Astrocyte (in vitro differentiated cells and primary cell): Measurements from ENCODE around the gene NHERF2. TPM values are rescaled to one million over a fixed set of nuclear protein-coding genes. Genes with fewer than 3 reads are reported as not detected.

Experiments used
- DNase-seq: peaks from one replicate; pipeline ENCODE4 v3.0.0-alpha.2; 2010; ENCODE audit warnings: low read depth
- FAIRE-seq: peaks from 2 replicates; lab custom pipeline; 2011; peaks lifted over from hg19 to GRCh38; lab: Jason Lieb, UNC
- H2AFZ ChIP-seq: 2 replicates; pipeline ENCODE4 v1.6.0; 2012; ENCODE audit warnings: low read depth, low read length, inconsistent platforms
- H3K27ac ChIP-seq: 2 replicates; pipeline ENCODE4 v1.5.1; 2011; ENCODE audit warnings: low read depth, low read length, inconsistent platforms
- H3K27me3 ChIP-seq: 2 replicates; pipeline ENCODE4 v1.6.0; 2011; ENCODE audit warnings: low read length, inconsistent platforms; ENCODE audit not compliant: insufficient read depth
- H3K36me3 ChIP-seq: 2 replicates; pipeline ENCODE4 v1.5.1; 2011; ENCODE audit warnings: low read length, inconsistent platforms; ENCODE audit not compliant: insufficient read depth
- H3K4me1 ChIP-seq: 2 replicates; pipeline ENCODE4 v1.5.1; 2011; ENCODE audit warnings: low read length, inconsistent platforms; ENCODE audit not compliant: insufficient read depth
- H3K4me2 ChIP-seq: 2 replicates; pipeline ENCODE4 v1.6.0; 2012; ENCODE audit warnings: low read length, inconsistent platforms
- H3K4me3 ChIP-seq: 2 replicates; pipeline ENCODE4 v1.5.1; 2011; ENCODE audit warnings: low read depth, mild to moderate bottlenecking, low read length, inconsistent platforms; ENCODE audit not compliant: insufficient read depth
- H3K79me2 ChIP-seq: 2 replicates; pipeline ENCODE4 v1.6.0; 2012; ENCODE audit warnings: mild to moderate bottlenecking, low read length, inconsistent platforms; ENCODE audit not compliant: insufficient read depth
- H3K9ac ChIP-seq: 2 replicates; pipeline ENCODE4 v1.6.0; 2012; ENCODE audit warnings: mild to moderate bottlenecking, low read length, inconsistent platforms
- H3K9me3 ChIP-seq: 2 replicates; pipeline ENCODE4 v1.5.1; 2012; ENCODE audit warnings: low read depth, mild to moderate bottlenecking, low read length, inconsistent platforms; ENCODE audit not compliant: insufficient read depth
- H4K20me1 ChIP-seq: 2 replicates; pipeline ENCODE4 v1.6.0; 2012; ENCODE audit warnings: low read length, inconsistent platforms; ENCODE audit not compliant: insufficient read depth
- H3K27ac Mint-ChIP-seq: one replicate; pipeline ENCODE4 v1.8.0; 2021; ENCODE audit warnings: mild to moderate bottlenecking, mixed read lengths; ENCODE audit not compliant: unreplicated experiment
- H3K27me3 Mint-ChIP-seq: one replicate; pipeline ENCODE4 v1.8.0; 2021; ENCODE audit warnings: low read depth, mixed read lengths; ENCODE audit not compliant: unreplicated experiment
- H3K36me3 Mint-ChIP-seq: one replicate; pipeline ENCODE4 v1.8.0; 2021; ENCODE audit warnings: low read depth, mixed read lengths; ENCODE audit not compliant: unreplicated experiment
- H3K4me1 Mint-ChIP-seq: one replicate; pipeline ENCODE4 v1.8.0; 2021; ENCODE audit warnings: low read depth, mixed read lengths; ENCODE audit not compliant: unreplicated experiment
- H3K4me3 Mint-ChIP-seq: one replicate; pipeline ENCODE4 v1.8.0; 2021; ENCODE audit warnings: mild to moderate bottlenecking, moderate library complexity, mixed read lengths; ENCODE audit not compliant: unreplicated experiment
- H3K9me3 Mint-ChIP-seq: one replicate; pipeline ENCODE4 v1.8.0; 2021; ENCODE audit warnings: mild to moderate bottlenecking, mixed read lengths; ENCODE audit not compliant: unreplicated experiment
- CTCF ChIP-seq: IDR thresholded peaks from 2 replicates; pipeline ENCODE4 v1.5.1; 2011; ENCODE audit warnings: low read depth, mild to moderate bottlenecking, inconsistent platforms, low read length, moderate library complexity; ENCODE audit not compliant: insufficient read depth
- EZH2 ChIP-seq: IDR thresholded peaks from 2 replicates; pipeline ENCODE4 v1.6.1; 2012; ENCODE audit warnings: mild to moderate bottlenecking, low read length, inconsistent platforms; ENCODE audit not compliant: insufficient read depth
- total RNA-seq: library from RNA; stranded (reverse); gene quantifications from 2 replicates; pipeline ENCODE4 v1.2.1, GENCODE V29; 2021

Gene NHERF2
- total RNA-seq, 1 donor from 2014 or later = 92.5 TPM

DNA sequence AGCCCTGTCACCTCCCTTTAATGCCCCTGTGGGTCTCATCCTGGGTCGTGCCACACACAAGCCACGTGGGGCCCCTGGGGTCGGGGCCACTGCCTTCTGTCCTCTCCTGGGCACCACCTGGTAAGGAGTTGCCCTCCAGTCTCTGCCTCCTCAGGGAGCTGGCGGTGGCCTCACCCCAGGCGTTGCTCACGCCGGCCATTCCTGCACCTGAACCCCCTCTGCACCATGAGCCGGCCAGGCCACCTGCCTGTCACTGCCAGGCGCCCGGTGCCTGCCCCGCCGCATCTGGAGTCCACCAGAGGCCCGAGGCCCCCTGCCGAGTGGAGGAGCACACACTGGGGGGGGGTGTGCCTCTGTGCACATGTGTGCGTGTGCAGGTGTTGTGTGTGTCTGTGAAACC, 10.4 kb downstream of the NHERF2 start:
- H3K9me3 ChIP-seq = no peaks in the 10 kb centered on the region
- Mint-ChIP-seq H3K4me1 (peaks cover 15% of the 10 kb centered on the region), H3K36me3 (no peaks in the 10 kb centered on the region), H3K9me3 (no peaks in the 10 kb centered on the region), H3K27ac (no peak overlapping the region), H3K27me3 (no peaks in the 10 kb centered on the region), H3K4me3 (no peak overlapping the region)
- H3K4me2 ChIP-seq = no peak overlapping the region
- H3K27me3 ChIP-seq = no peaks in the 10 kb centered on the region
- H4K20me1 ChIP-seq = peaks cover 3% of the 10 kb centered on the region
- H3K79me2 ChIP-seq = peaks cover 45% of the 10 kb centered on the region
- no peak for DNase-seq
- H3K4me3 ChIP-seq = no peak overlapping the region
- H3K4me1 ChIP-seq = peaks cover 83% of the 10 kb centered on the region
- no peak for FAIRE-seq
- no peaks in the 10 kb centered on the region for H3K36me3 ChIP-seq
- TF ChIP-seq CTCF (no peak), EZH2 (no peak)
- no peak overlapping the region for H3K27ac ChIP-seq
- no peak overlapping the region for H2AFZ ChIP-seq
- no peak overlapping the region for H3K9ac ChIP-seq

DNA sequence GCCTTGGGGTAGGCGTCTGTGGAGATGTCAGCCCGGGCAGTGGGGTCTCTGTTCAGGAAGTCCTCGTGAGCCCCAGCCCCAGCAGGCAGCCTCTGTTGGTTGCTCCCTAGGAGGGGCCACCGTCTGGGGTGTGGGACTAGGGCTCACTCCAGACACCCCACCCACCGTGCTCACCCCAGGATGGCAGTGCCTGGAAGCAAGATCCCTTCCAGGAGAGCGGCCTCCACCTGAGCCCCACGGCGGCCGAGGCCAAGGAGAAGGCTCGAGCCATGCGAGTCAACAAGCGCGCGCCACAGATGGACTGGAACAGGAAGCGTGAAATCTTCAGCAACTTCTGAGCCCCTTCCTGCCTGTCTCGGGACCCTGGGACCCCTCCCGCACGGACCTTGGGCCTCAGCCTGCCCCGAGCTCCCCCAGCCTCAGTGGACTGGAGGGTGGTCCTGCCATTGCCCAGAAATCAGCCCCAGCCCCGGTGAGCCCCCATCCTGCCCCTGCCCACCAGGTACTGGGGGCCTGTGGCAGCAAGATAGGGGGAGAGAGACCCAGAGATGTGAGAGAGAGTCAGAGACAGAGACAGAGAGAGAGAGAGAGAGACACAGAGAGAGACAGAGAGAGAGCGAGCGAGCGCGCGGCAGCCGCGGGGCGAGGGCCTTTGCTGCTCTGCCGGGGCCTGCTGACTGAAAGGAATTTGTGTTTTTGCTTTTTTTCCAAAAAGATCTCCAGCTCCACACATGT, 11.1 kb downstream of the NHERF2 start:
- H3K4me2 ChIP-seq = no peak overlapping the region
- no peak for DNase-seq
- Mint-ChIP-seq H3K4me1 (peaks cover 10% of the 10 kb centered on the region), H3K4me3 (no peak overlapping the region), H3K27me3 (no peaks in the 10 kb centered on the region), H3K36me3 (no peaks in the 10 kb centered on the region), H3K27ac (no peak overlapping the region), H3K9me3 (no peaks in the 10 kb centered on the region)
- peaks cover 3% of the 10 kb centered on the region for H4K20me1 ChIP-seq
- no peaks in the 10 kb centered on the region for H3K9me3 ChIP-seq
- no peaks in the 10 kb centered on the region for H3K27me3 ChIP-seq
- peaks cover 76% of the 10 kb centered on the region for H3K4me1 ChIP-seq
- no peak overlapping the region for H2AFZ ChIP-seq
- peaks cover 45% of the 10 kb centered on the region for H3K79me2 ChIP-seq
- no peaks in the 10 kb centered on the region for H3K36me3 ChIP-seq
- H3K4me3 ChIP-seq = no peak overlapping the region
- H3K27ac ChIP-seq = no peak overlapping the region
- FAIRE-seq = no peak
- H3K9ac ChIP-seq = no peak overlapping the region
- no peak for TF ChIP-seq EZH2
- no peak for TF ChIP-seq CTCF
